GM23338 (cell line): ENCODE results near the gene COLEC12. TPM values are rescaled to one million over a fixed set of nuclear protein-coding genes. Genes with fewer than 3 reads are reported as not detected.

ENCODE experiments used
- ATAC-seq: fragments of 200-7000 bp; cut with Tn5 transposase; 3 replicates; pipeline ENCODE4 v1.9.1; 2020
- DNase-seq: peaks from one replicate; pipeline ENCODE4 v3.0.0-alpha.2; 2015; ENCODE audit warnings: low spot score
- H2AFZ ChIP-seq: fragments of 200-600 bp; sonication (generic); 2 replicates; pipeline ENCODE4 v1.8.0; 2016; ENCODE audit warnings: antibody characterized with exemption, mild to moderate bottlenecking, moderate library complexity
- H3F3A ChIP-seq: fragments of 200-600 bp; sonication (generic); replicated peaks from 2 replicates; pipeline ENCODE4 v1.8.0; 2017; ENCODE audit warnings: antibody characterized with exemption, mixed run types, low read depth
- H3K27ac ChIP-seq: fragments of 200-600 bp; sonication (generic); 2 replicates; pipeline ENCODE4 v1.6.1; 2016; ENCODE audit warnings: low read depth
- H3K27me3 ChIP-seq: fragments of 200-600 bp; sonication (generic); 2 replicates; pipeline ENCODE4 v1.8.0; 2016; ENCODE audit warnings: mild to moderate bottlenecking, mixed run types, moderate library complexity; ENCODE audit not compliant: insufficient read depth
- H3K36me3 ChIP-seq: fragments of 200-600 bp; sonication (generic); 2 replicates; pipeline ENCODE4 v1.8.0; 2016; ENCODE audit warnings: mild to moderate bottlenecking; ENCODE audit not compliant: insufficient read depth
- H3K4me1 ChIP-seq: fragments of 200-600 bp; sonication (generic); 2 replicates; pipeline ENCODE4 v1.8.0; 2016; ENCODE audit warnings: mild to moderate bottlenecking, moderate library complexity; ENCODE audit not compliant: insufficient read depth
- H3K4me2 ChIP-seq: fragments of 200-600 bp; sonication (generic); 2 replicates; pipeline ENCODE4 v1.7.1; 2017; ENCODE audit warnings: mixed run types
- H3K4me3 ChIP-seq: fragments of 200-600 bp; sonication (generic); 2 replicates; pipeline ENCODE4 v1.6.1; 2016; ENCODE audit warnings: mixed run types
- H3K79me2 ChIP-seq: fragments of 200-600 bp; sonication (generic); replicated peaks from 2 replicates; pipeline ENCODE4 v1.8.0; 2017; ENCODE audit warnings: mild to moderate bottlenecking; ENCODE audit not compliant: insufficient read depth
- H3K9me2 ChIP-seq: fragments of 200-600 bp; sonication (generic); 2 replicates; pipeline ENCODE4 v1.8.0; 2017; ENCODE audit not compliant: insufficient read depth
- H4K20me1 ChIP-seq: fragments of 200-600 bp; sonication (generic); replicated peaks from 2 replicates; pipeline ENCODE4 v1.8.0; 2017; ENCODE audit warnings: mild to moderate bottlenecking; ENCODE audit not compliant: insufficient read depth
- H3K27ac Mint-ChIP-seq: 2 replicates; pipeline ENCODE4 v1.8.0; 2020; ENCODE audit warnings: inconsistent platforms, mild to moderate bottlenecking, moderate library complexity, mixed read lengths
- H3K27me3 Mint-ChIP-seq: 3 replicates; pipeline ENCODE4 v1.8.0; 2022; ENCODE audit warnings: low read depth, mild to moderate bottlenecking, moderate library complexity, mixed read lengths, inconsistent platforms; ENCODE audit not compliant: insufficient read depth, poor library complexity
- H3K36me3 Mint-ChIP-seq: 3 replicates; pipeline ENCODE4 v1.8.0; 2021; ENCODE audit warnings: low read depth, mild to moderate bottlenecking, inconsistent platforms, moderate library complexity, mixed read lengths
- H3K4me1 Mint-ChIP-seq: 3 replicates; pipeline ENCODE4 v1.8.0; 2020; ENCODE audit warnings: mild to moderate bottlenecking, inconsistent platforms, mixed read lengths
- H3K4me3 Mint-ChIP-seq: 3 replicates; pipeline ENCODE4 v1.8.0; 2021; ENCODE audit warnings: moderate library complexity, mild to moderate bottlenecking, inconsistent platforms, mixed read lengths
- H3K9me3 Mint-ChIP-seq: 3 replicates; pipeline ENCODE4 v1.8.0; 2020; ENCODE audit warnings: moderate library complexity, mild to moderate bottlenecking, inconsistent platforms, mixed read lengths
- CREB1 ChIP-seq: fragments of 250-450 bp; sonication (Bioruptor Pico); IDR thresholded peaks from 2 replicates; pipeline ENCODE4 v1.5.0; 2020; ENCODE audit warnings: low read depth, mild to moderate bottlenecking, moderate library complexity
- ETS1 ChIP-seq: IDR thresholded peaks from 2 replicates; pipeline ENCODE4 v1.6.1; 2016; ENCODE audit warnings: antibody characterized with exemption
- EZH2 ChIP-seq: fragments of 200-600 bp; sonication (generic); IDR thresholded peaks from one replicate; pipeline ENCODE4 v1.8.0; 2017; ENCODE audit warnings: antibody characterized with exemption, mild to moderate bottlenecking, low read depth; ENCODE audit not compliant: unreplicated experiment
- EZH2phosphoT487 ChIP-seq: fragments of 200-600 bp; sonication (generic); IDR thresholded peaks from one replicate; pipeline ENCODE4 v1.8.1; 2018; ENCODE audit warnings: antibody characterized with exemption; ENCODE audit not compliant: unreplicated experiment
- JUNB ChIP-seq: IDR thresholded peaks from one replicate; pipeline ENCODE4 v1.6.1; 2016; ENCODE audit warnings: antibody characterized with exemption; ENCODE audit not compliant: unreplicated experiment
- REST ChIP-seq: IDR thresholded peaks from one replicate; pipeline ENCODE4 v1.6.1; 2018; ENCODE audit warnings: antibody characterized with exemption; ENCODE audit not compliant: unreplicated experiment
- STAT1 ChIP-seq: IDR thresholded peaks from one replicate; pipeline ENCODE4 v1.6.1; 2016; ENCODE audit warnings: antibody characterized with exemption; ENCODE audit not compliant: unreplicated experiment
- ZNF114 ChIP-seq: fragments of 250-450 bp; sonication (Bioruptor Pico); IDR thresholded peaks from 2 replicates; pipeline ENCODE4 v1.5.0; 2020; ENCODE audit warnings: mild to moderate bottlenecking, moderate library complexity
- polyA plus RNA-seq: library from polyadenylated mRNA; unstranded; fragments of >200 nt; fragmentation: Nextera tagmentation; extraction: Ambion mirVana; gene quantifications from 2 replicates; pipeline ENCODE4 v1.2.1, GENCODE V29; 2016
- total RNA-seq: library from RNA; depleted of rRNA; stranded (reverse); fragments of >200 nt; shearing (Covaris generic); gene quantifications from 2 replicates; pipeline ENCODE4 v1.2.3, GENCODE V29; 2014
- TF ChIP-seq, protein P1 (sequence below), 2 experiments: fragments of 200-600 bp in 1 of 2; sonication (generic) in 1 of 2; conservative IDR thresholded peaks; 2 replicates each; pipeline versions ENCODE4 v1.5.1 to v1.6.1; 2016 to 2017; ENCODE audit warnings: antibody characterized with exemption in 2 of 2, low read depth in 2 of 2, mild to moderate bottlenecking in 2 of 2, moderate library complexity in 1 of 2

Gene COLEC12
- total and polyA plus RNA-seq, 2 experiments from 2014 or later = 1.1 to 3.2 TPM

DNA sequence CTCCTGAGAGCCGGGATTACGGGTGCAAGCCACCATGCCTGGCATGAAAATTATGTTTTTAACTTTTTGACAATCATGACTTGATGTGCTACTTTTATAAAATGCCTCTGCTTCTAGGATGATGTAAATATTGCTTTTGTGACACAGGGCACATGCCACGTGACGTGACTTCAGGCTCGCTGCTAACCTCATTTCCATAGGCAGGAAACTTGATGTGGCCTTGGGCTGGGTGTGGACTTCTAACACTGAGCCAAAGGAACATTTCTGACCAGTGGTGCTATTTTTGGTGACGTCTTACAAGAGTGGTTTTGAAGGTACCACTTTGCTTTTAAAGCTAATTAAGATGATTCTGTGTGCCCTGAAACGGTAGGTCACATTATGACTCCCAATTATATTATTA lies 198.4 kb downstream of the COLEC12 start:
- Mint-ChIP-seq H3K36me3 (no peaks in the 10 kb centered on the region), H3K4me3 (no peak overlapping the region), H3K27ac (no peak overlapping the region), H3K9me3 (no peaks in the 10 kb centered on the region; the same call in 2 of the 3 replicates), H3K4me1 (peaks cover 33% of the 10 kb centered on the region), H3K27me3 (peaks cover 2% of the 10 kb centered on the region)
- no peaks in the 10 kb centered on the region for H3K9me2 ChIP-seq
- no peak overlapping the region for H2AFZ ChIP-seq
- no peaks in the 10 kb centered on the region for H4K20me1 ChIP-seq
- TF ChIP-seq JUNB (no peak), CREB1 (no peak), EZH2 (no peak), EZH2phosphoT487 (no peak)
- TF ChIP-seq, protein P1, sequence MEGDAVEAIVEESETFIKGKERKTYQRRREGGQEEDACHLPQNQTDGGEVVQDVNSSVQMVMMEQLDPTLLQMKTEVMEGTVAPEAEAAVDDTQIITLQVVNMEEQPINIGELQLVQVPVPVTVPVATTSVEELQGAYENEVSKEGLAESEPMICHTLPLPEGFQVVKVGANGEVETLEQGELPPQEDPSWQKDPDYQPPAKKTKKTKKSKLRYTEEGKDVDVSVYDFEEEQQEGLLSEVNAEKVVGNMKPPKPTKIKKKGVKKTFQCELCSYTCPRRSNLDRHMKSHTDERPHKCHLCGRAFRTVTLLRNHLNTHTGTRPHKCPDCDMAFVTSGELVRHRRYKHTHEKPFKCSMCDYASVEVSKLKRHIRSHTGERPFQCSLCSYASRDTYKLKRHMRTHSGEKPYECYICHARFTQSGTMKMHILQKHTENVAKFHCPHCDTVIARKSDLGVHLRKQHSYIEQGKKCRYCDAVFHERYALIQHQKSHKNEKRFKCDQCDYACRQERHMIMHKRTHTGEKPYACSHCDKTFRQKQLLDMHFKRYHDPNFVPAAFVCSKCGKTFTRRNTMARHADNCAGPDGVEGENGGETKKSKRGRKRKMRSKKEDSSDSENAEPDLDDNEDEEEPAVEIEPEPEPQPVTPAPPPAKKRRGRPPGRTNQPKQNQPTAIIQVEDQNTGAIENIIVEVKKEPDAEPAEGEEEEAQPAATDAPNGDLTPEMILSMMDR (conservative IDR thresholded peaks at IDR 0.05; ENCODE audit: low read depth in 2 of 2) = no peak
- no peak for DNase-seq
- no peaks in the 10 kb centered on the region for H3F3A ChIP-seq
- no peaks in the 10 kb centered on the region for H3K36me3 ChIP-seq
- no peak for ATAC-seq
- no peak overlapping the region for H3K4me2 ChIP-seq
- peaks cover 24% of the 10 kb centered on the region for H3K4me1 ChIP-seq
- no peaks in the 10 kb centered on the region for H3K79me2 ChIP-seq
- H3K27ac ChIP-seq = no peak overlapping the region
- H3K27me3 ChIP-seq = no peaks in the 10 kb centered on the region
- H3K4me3 ChIP-seq = no peak overlapping the region

GRCh38 chr18:297936-298335 lies 202.6 kb downstream of the COLEC12 start:
- H3K36me3 Mint-ChIP-seq = no peaks in the 10 kb centered on the region
- no peaks in the 10 kb centered on the region for H4K20me1 ChIP-seq
- no peak for TF ChIP-seq JUNB
- TF ChIP-seq ZNF114 (CRISPR knock-in tag) = no peak
- TF ChIP-seq CREB1 = no peak
- no peak for TF ChIP-seq ETS1
- no peak for TF ChIP-seq REST
- no peak for TF ChIP-seq EZH2
- TF ChIP-seq STAT1 = no peak
- TF ChIP-seq EZH2phosphoT487 = no peak

More at GRCh38 chr18:297936-298335, 202.6 kb downstream of the COLEC12 start:
- Histone ChIP-seq H3K27ac (no peak overlapping the region), H3F3A (no peaks in the 10 kb centered on the region), H3K79me2 (no peaks in the 10 kb centered on the region), H3K4me1 (no peaks in the 10 kb centered on the region), H2AFZ (no peak overlapping the region), H3K4me2 (no peak overlapping the region), H3K4me3 (no peak overlapping the region), H3K9me2 (no peaks in the 10 kb centered on the region), H3K36me3 (no peaks in the 10 kb centered on the region), H3K27me3 (no peaks in the 10 kb centered on the region)
- H3K27ac Mint-ChIP-seq = no peak overlapping the region
- H3K9me3 Mint-ChIP-seq = no peaks in the 10 kb centered on the region; the same call in 2 of the 3 replicates
- no peaks in the 10 kb centered on the region for H3K4me1 Mint-ChIP-seq
- peaks cover 2% of the 10 kb centered on the region for H3K27me3 Mint-ChIP-seq
- no peak overlapping the region for H3K4me3 Mint-ChIP-seq
- no peak for DNase-seq
- no peak for ATAC-seq
